HG03095 (cell line): ENCODE results near the gene TRDN.
"Not testable (repeated sequence)": the region's sequence is repeated elsewhere in the genome, so short reads cannot be mapped to it uniquely, and the experiment has no call there.

Source experiments
- ATAC-seq: cut with Tn5 transposase; IDR thresholded peaks from one replicate; pipeline ENCODE4 v1.9.1; 2021; ENCODE audit warnings: moderate library complexity; ENCODE audit not compliant: unreplicated experiment

Gene TRDN

DNA sequence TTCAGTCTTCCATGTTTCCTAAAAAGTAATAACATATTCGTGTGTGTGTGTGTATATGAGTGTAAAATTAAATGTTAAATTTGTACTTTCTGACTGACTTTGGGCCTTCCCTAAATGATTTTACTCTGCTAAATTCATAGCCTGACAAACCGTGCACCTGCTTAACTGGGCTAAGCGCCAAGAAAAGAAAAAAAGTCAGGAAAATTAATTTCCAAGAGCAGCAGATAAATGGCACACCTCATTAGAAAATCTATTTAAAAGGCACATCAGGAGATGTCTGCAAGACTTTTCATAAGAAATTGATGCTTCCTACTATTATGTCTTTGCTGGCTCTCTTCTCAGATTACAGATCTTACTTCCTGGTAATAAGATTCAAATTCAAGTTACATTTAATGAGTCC, 72.4 kb downstream of the TRDN start:
- no peak for ATAC-seq

- ATAC-seq: no peak
These were observed 74.1 kb downstream of the TRDN start for GRCh38 chr6:123562677-123563076.

GRCh38 chr6:123562264-123562663, 74.5 kb downstream of the TRDN start:
- ATAC-seq: no peak

GRCh38 chr6:123559816-123560215, 76.9 kb downstream of the TRDN start:
- ATAC-seq: not testable (repeated sequence)

DNA sequence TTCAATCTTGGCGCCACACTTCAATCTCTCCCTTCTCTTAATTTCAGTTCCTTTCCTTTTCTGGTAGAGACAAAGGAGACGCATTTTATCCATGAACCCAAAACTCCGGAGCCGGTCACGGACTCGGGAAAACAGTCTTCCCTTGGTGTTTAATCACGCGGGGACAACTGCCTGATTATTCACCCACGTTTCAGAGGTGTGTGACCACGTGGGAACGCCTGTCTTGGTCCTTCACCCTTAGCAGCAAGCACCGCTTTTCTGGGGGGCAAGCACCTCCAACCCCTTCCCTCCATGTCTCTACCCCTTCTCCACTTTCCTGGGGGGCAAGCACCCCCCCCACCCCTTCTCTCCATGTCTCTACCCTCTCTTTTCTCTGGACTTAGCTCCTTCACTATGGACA, 79.3 kb downstream of the TRDN start:
- not testable (repeated sequence) for ATAC-seq

DNA sequence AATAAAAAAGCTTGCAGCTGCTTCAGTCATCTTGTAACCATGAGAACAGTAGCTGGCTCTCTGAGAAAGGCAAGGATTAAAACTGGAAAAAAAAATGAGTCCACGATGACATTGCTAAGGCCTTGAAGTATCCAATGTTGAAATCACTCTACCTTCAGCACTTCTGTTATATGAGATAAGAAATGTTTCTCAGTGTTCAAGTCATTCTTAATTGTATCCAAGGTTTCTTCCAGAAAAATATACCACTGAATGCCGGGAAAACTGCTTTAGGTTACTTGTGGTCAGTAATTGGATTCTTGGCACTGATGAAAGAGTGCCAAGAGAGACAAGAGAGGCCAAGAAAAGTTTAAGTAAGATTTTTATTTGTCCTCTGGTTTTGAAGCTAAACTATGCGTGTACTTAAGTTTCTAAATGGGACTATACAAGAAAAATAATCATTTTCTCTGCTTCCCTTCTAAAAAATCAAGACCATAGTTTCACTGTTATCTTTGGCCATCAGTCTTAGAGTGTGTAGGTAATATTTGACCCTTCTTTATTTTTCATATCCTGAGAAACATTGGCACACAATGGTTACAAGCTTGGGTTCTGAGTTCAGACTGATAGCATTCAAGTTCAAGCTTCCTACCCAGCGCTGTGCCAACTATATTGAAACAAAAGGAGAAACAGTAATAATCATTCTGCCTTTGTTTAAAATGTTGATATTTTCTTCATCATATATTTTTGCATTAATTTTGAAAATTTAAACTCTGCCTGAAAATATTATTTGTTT, 84.6 kb downstream of the TRDN start:
- no peak for ATAC-seq

- no peak for ATAC-seq
These were observed 86.6 kb downstream of the TRDN start for GRCh38 chr6:123550052-123550617.

DNA sequence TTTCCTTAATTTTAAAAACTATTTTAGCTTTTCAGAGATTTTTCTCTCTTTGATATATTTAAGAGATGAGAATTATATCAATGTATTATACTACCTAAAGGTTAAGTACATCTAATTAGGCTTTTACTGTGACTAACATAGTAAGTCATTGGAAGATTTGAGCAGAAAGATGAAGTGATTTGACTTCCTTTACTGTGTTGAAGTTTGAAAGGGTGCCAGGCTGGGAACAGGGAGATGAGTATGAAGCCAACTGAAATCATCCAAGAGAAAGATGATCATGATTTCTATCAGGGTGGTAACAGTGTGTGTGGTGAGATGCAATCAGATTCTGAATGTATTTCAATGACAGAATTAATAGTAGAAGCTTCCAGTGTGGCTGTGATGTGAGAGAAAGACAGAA, 87.3 kb downstream of the TRDN start:
- ATAC-seq: no peak

- no peak for ATAC-seq
These were observed 89.4 kb downstream of the TRDN start for GRCh38 chr6:123547216-123547978.

- ATAC-seq: no peak
These were observed 90.2 kb downstream of the TRDN start for GRCh38 chr6:123546537-123546936.

DNA sequence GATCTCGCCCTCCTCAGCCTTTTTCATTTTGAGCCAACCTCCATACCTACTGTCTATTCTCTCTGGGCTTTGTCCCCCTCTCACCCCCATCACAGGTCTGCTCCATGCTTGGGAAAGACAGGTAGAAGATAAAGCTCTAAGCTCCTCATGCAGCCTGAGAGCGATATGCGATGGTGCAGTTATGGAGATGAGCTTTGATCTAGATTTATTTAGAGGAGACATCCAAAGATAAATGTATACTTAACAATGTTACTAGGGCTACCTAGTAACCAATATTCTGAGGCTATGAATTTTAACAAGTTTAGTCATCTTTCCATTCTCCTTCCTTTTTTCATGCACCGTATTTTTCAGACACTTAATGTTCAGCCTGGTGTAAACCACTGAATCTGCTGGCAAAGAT, 95.3 kb downstream of the TRDN start:
- no peak for ATAC-seq

- no peak for ATAC-seq
These were observed 102.7 kb downstream of the TRDN start for GRCh38 chr6:123533862-123534648.

DNA sequence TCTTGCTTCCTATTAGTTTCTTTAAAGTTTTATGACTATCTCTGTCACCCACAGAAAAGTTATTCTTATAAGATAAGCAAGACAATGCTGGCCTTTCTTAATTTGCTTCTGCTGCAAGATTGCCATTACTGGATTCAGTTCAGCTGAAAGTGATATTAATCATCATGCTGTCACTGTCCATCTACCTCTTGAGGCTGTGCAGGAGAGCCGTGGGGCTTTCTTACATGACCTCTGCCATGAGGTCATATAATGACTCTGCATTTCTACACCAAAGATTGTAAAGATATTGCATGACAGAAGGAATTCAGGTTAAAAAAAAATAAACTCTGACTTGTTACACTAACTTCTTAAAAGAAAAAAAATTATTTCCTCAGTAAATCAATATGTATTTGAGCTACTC, 106.9 kb downstream of the TRDN start:
- no peak for ATAC-seq

- no peak for ATAC-seq
These were observed 107.7 kb downstream of the TRDN start for GRCh38 chr6:123529058-123529457.

GRCh38 chr6:123527406-123527805, 109.3 kb downstream of the TRDN start:
- no peak for ATAC-seq

- no peak for ATAC-seq
These were observed 110.6 kb downstream of the TRDN start for GRCh38 chr6:123526128-123526527.

DNA sequence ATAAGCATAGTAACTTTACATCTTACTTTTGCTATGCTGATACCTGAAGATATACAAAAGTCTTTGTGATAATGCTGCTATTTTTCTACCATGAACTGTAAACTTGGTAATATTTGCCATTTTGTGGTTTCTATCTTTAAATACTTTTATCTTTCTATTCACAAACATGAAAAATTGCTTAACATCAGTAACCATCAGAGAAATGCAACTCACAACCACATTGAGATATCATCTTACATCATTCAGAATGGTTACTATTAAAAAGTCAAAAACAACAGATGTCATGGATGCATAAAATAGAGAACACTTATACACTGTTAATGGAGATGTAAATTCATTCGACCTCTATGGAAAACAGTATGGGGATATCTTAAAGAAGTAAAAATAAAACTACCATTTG, 112.0 kb downstream of the TRDN start:
- no peak for ATAC-seq

DNA sequence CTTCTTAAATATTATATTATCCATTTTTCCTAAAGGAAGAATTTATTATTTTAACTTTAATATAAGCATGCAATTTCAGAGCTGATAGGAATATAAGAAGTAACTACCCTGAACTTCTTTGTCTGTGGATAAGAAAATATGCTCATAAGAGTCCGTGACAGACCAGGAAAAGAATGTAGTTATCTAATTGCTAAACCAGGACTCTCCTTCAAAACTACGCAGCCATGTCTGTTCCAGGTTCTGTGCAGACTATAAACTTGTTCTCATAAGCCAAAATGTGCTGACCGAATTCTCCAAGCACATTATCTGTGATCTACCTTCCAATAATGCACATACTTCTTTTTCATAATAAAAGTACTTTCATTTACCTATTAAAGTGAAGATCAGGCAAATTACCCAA, 116.5 kb downstream of the TRDN start:
- ATAC-seq: no peak

GRCh38 chr6:123519189-123519505, 117.6 kb downstream of the TRDN start:
- ATAC-seq: no peak

DNA sequence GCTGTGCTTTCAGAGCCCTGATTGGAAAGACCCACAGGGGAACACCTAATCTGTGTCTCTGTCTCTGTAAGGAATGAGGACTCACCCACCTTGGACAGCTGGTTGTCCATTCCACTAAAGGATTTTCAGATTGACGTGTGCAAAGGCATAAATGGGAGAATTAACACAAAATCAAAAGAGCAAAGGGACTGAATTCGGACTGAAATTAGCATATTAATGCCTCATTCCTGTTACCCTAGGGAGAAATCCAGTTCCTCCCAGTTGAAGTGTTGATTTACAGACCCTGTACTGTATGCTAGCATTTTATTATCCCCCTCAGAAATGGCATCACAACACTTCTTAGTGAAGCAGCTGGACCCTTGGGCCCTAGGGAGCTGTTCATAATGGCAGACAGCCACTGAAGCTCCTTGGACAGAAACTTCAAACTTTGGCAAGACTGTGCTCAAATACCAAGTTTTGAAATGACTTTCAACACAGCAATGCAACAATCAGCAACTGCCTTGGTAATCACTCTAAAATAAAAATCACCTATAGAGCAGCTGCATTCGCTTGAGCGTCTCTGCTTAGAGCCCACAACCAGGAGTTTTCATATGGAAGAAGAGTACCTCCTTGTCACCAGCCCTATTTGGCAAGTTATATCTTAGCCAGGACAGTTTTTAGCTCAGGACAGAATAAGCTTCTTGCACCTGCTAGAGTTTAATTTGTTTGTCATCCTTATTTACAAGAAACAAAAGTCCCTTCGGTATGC, 118.1 kb downstream of the TRDN start:
- no peak for ATAC-seq

- no peak for ATAC-seq
These were observed 121.0 kb downstream of the TRDN start for GRCh38 chr6:123515715-123516114.
